K562 (cell line): ENCODE data around the gene CAPN8. TPM values are rescaled to one million over a fixed set of nuclear protein-coding genes. Genes with fewer than 3 reads are reported as not detected.

Experiments used
- BHLHE40 ChIP-seq: IDR thresholded peaks from 2 replicates; pipeline ENCODE4 v1.6.1; 2011; ENCODE audit warnings: low read length, improper control_type of control experiment
- BRD4 ChIP-seq: fragments of 200-600 bp; sonication (generic); IDR thresholded peaks from 2 replicates; pipeline ENCODE4 v1.6.1; 2017; ENCODE audit warnings: inconsistent platforms
- CCNT2 ChIP-seq: IDR thresholded peaks from 2 replicates; pipeline ENCODE4 v1.6.1; 2011; ENCODE audit warnings: borderline replicate concordance, low read depth, mild to moderate bottlenecking, moderate library complexity, mixed read lengths, low read length; ENCODE audit not compliant: insufficient read length; ENCODE audit errors: extremely low read depth
- HDAC1 ChIP-seq, 2 experiments: fragments of 450-650 bp; IDR thresholded peaks; 2 replicates each; pipeline ENCODE4 v1.6.1; 2016 to 2017; ENCODE audit warnings: inconsistent platforms in 1 of 2, mild to moderate bottlenecking in 1 of 2, moderate library complexity in 1 of 2
- HDGF ChIP-seq: fragments of 450-650 bp; IDR thresholded peaks from 2 replicates; pipeline ENCODE4 v1.6.1; 2016
- HMG20A ChIP-seq: fragments of 450-650 bp; formaldehyde crosslinking; conservative IDR thresholded peaks from 2 replicates; pipeline ENCODE4 v1.4.0; 2020; ENCODE audit warnings: mild to moderate bottlenecking, mixed read lengths
- HSF4 ChIP-seq: fragments of 250-450 bp; sonication (Bioruptor Pico); IDR thresholded peaks from 2 replicates; pipeline ENCODE4 v2.1.2; 2022; ENCODE audit warnings: mild to moderate bottlenecking, moderate library complexity, borderline replicate concordance
- JUN ChIP-seq, 2 experiments: sonication (generic) in 1 of 2; formaldehyde crosslinking in 1 of 2; IDR thresholded peaks; 2 replicates each; pipeline versions ENCODE4 v1.6.1 to v1.8.0; 2012 to 2022; ENCODE audit warnings: borderline replicate concordance in 2 of 2, mild to moderate bottlenecking in 2 of 2, improper control_type of control experiment in 1 of 2, low read depth in 1 of 2, low read length in 1 of 2, missing genetic modification reagents in 1 of 2
- KDM2B ChIP-seq: fragments of 250-450 bp; sonication (Bioruptor Pico); IDR thresholded peaks from 2 replicates; pipeline ENCODE4 v1.8.0; 2021; ENCODE audit warnings: mild to moderate bottlenecking, moderate library complexity
- KLF16 ChIP-seq: IDR thresholded peaks from 2 replicates; pipeline ENCODE4 v1.6.1; 2016; ENCODE audit warnings: antibody characterized with exemption
- MAX ChIP-seq: sonication (generic); formaldehyde crosslinking; IDR thresholded peaks from 2 replicates; pipeline ENCODE4 v1.9.0; 2022; ENCODE audit warnings: mild to moderate bottlenecking, missing genetic modification reagents
- MECOM ChIP-seq: fragments of 250-450 bp; sonication (Bioruptor Pico); IDR thresholded peaks from 2 replicates; pipeline ENCODE4 v1.8.0; 2022; ENCODE audit warnings: inconsistent platforms
- MEIS2 ChIP-seq: fragments of 450-650 bp; IDR thresholded peaks from 2 replicates; pipeline ENCODE4 v1.6.1; 2014; ENCODE audit warnings: mild to moderate bottlenecking; ENCODE audit not compliant: partially characterized antibody
- MTA2 ChIP-seq: fragments of 450-650 bp; IDR thresholded peaks from 2 replicates; pipeline ENCODE4 v1.6.1; 2016; ENCODE audit warnings: low read depth
- NCOR1 ChIP-seq: fragments of 450-650 bp; IDR thresholded peaks from 2 replicates; pipeline ENCODE4 v1.6.1; 2016; ENCODE audit warnings: mild to moderate bottlenecking, moderate library complexity
- POLR2H ChIP-seq: IDR thresholded peaks from 2 replicates; pipeline ENCODE4 v1.6.1; 2016; ENCODE audit warnings: missing genetic modification characterization, low read depth, mild to moderate bottlenecking, control low read depth, missing compliant biosample characterization, moderate library complexity
- RCOR1 ChIP-seq, 2 experiments: IDR thresholded peaks; 2 replicates each; pipeline ENCODE4 v1.6.1; 2012; ENCODE audit warnings: low read depth in 2 of 2, low read length in 2 of 2, borderline replicate concordance in 1 of 2, improper control_type of control experiment in 1 of 2
- SMARCC2 ChIP-seq: fragments of 450-650 bp; IDR thresholded peaks from 2 replicates; pipeline ENCODE4 v1.6.1; 2017; ENCODE audit warnings: antibody characterized with exemption, moderate library complexity, mild to moderate bottlenecking, low read depth
- SNAPC5 ChIP-seq: fragments of 250-450 bp; sonication (Bioruptor Pico); IDR thresholded peaks from 2 replicates; pipeline ENCODE4 v1.8.0; 2021; ENCODE audit warnings: moderate library complexity, mild to moderate bottlenecking, inconsistent platforms
- TCF3 ChIP-seq: sonication (generic); formaldehyde crosslinking; IDR thresholded peaks from 2 replicates; pipeline ENCODE4 v1.4.0; 2020; ENCODE audit warnings: mild to moderate bottlenecking, missing genetic modification reagents
- TCFL5 ChIP-seq: fragments of 250-450 bp; sonication (Bioruptor Pico); conservative IDR thresholded peaks from 2 replicates; pipeline ENCODE4 v1.6.1; 2021; ENCODE audit warnings: mild to moderate bottlenecking, moderate library complexity, matching md5 sums
- TGIF2 ChIP-seq: sonication (generic); formaldehyde crosslinking; IDR thresholded peaks from 2 replicates; pipeline ENCODE4 v1.8.1; 2022; ENCODE audit warnings: mild to moderate bottlenecking, missing genetic modification reagents, moderate library complexity
- TRIM28 ChIP-seq: fragments of 450-650 bp; IDR thresholded peaks from 2 replicates; pipeline ENCODE4 v1.6.1; 2017
- XRCC5 ChIP-seq: fragments of 200-400 bp; formaldehyde crosslinking; IDR thresholded peaks from 2 replicates; pipeline ENCODE4 v1.6.1; 2017; ENCODE audit warnings: low read depth, mild to moderate bottlenecking, low read length
- ZKSCAN1 ChIP-seq: fragments of 150-350 bp; IDR thresholded peaks from 2 replicates; pipeline ENCODE4 v1.6.1; 2016; ENCODE audit warnings: low read depth, low read length
- ZNF184 ChIP-seq: sonication (generic); formaldehyde crosslinking; IDR thresholded peaks from 2 replicates; pipeline ENCODE4 v1.5.0; 2020; ENCODE audit warnings: missing genetic modification reagents
- ZNF436 ChIP-seq: fragments of 250-450, 450-650 bp; sonication (Bioruptor Pico); formaldehyde crosslinking; IDR thresholded peaks from 2 replicates; pipeline ENCODE4 v1.7.0; 2020; ENCODE audit warnings: mild to moderate bottlenecking
- ZNF639 ChIP-seq, 2 experiments: fragments of 200-800 bp in 1 of 2; sonication (Bioruptor generic) in 1 of 2; sonication (generic) in 1 of 2; formaldehyde crosslinking in 1 of 2; IDR thresholded peaks in 1 of 2; conservative IDR thresholded peaks in 1 of 2; 2 replicates each; pipeline versions ENCODE4 v1.5.0 to v1.6.1; 2016 to 2020; ENCODE audit warnings: missing compliant biosample characterization in 1 of 2, missing genetic modification characterization in 1 of 2, missing genetic modification reagents in 1 of 2
- polyA plus RNA-seq, 8 experiments: library from polyadenylated mRNA; depleted of rRNA in 4 of 8; stranded (reverse) in 5 of 8; unstranded in 3 of 8; fragments of >200 nt; fragmentation: Nextera tagmentation in 2 of 8; fragmentation: Illumina TruSeq in 1 of 8; extraction: Ambion mirVana in 2 of 8; extraction: Trizol in 1 of 8; gene quantifications; 2 replicates each; pipeline versions ENCODE4 v1.2.1 to v1.2.3, GENCODE V29; 2011 to 2014; ENCODE audit warnings: inconsistent platforms in 1 of 8, missing spikeins in 1 of 8
- total RNA-seq, 7 experiments: library from RNA; depleted of rRNA in 6 of 7; stranded (reverse); fragments of >200 nt in 6 of 7; fragmentation: Illumina TruSeq in 2 of 7; extraction: Trizol in 2 of 7; gene quantifications; 2 replicates each; pipeline versions ENCODE4 v1.2.1 to v1.2.3, GENCODE V29; 2011 to 2021; ENCODE audit warnings: low replicate concordance in 1 of 7

CAPN8 gene
- total and polyA plus RNA-seq, 9 of the 15 experiments (the other 6 are each of a cell fraction or from before 2014, with no cell fraction given) = 0.06 TPM; not detected in 8

GRCh38 chr1:223678841-223679240 is 13.3 kb upstream of the CAPN8 start (continued):
- TF ChIP-seq KDM2B (CRISPR knock-in tag) (no peak), SMARCC2 (peak; percentile 51; the same call in 1 of the 2 replicates), ZNF184 (CRISPR knock-in tag) (no peak), MEIS2 (peak; percentile 48), XRCC5 (no peak), TCFL5 (CRISPR knock-in tag) (no peak), CCNT2 (no peak), SNAPC5 (CRISPR knock-in tag) (no peak), TCF3 (peak; percentile 97), HDGF (no peak), MECOM (CRISPR knock-in tag) (peak; percentile 78; the same call in 1 of the 2 replicates), POLR2H (tag) (no peak), BHLHE40 (peak; percentile 79), HSF4 (CRISPR knock-in tag) (no peak), ZKSCAN1 (no peak), KLF16 (peak; percentile 93), RCOR1 (IDR thresholded peaks at IDR 0.05; ENCODE audit: borderline replicate concordance in 1 of 2, low read depth in 2 of 2, low read length in 2 of 2) (peak; percentile 97 to 99), TGIF2 (CRISPR knock-in tag) (no peak), TRIM28 (peak; percentile 68), ZNF436 (CRISPR knock-in tag) (no peak), JUN (IDR thresholded peaks at IDR 0.05; ENCODE audit: borderline replicate concordance, low read depth, low read length) (peak; percentile 83; the same call in 1 of the 2 replicates), JUN (CRISPR knock-in tag; IDR thresholded peaks at IDR 0.05; ENCODE audit: borderline replicate concordance) (no peak), HMG20A (peak; percentile 45; the same call in 1 of the 2 replicates), HDAC1 (IDR thresholded peaks at IDR 0.05) (peak in 1 of 2 experiments; percentile 96; a peak in 2 of 4 replicates), NCOR1 (peak; percentile 92), MTA2 (peak; percentile 76), MAX (CRISPR knock-in tag) (peak; percentile 76), ZNF639 (CRISPR knock-in tag; conservative IDR thresholded peaks at IDR 0.05 in 1 of 2, IDR thresholded peaks at IDR 0.05 in 1 of 2) (peak in 1 of 2 experiments; percentile 85; a peak in 2 of 4 replicates), BRD4 (no peak)
